Limb (tissue), 2 donors: ENCODE results near the gene CRIP3.

Experiments
- DNase-seq, 2 donors: peaks; one replicate each; pipeline ENCODE4 v3.0.0-alpha.2; 2016; ENCODE audit errors: extremely low spot score in 2 of 2

The CRIP3 gene

DNA sequence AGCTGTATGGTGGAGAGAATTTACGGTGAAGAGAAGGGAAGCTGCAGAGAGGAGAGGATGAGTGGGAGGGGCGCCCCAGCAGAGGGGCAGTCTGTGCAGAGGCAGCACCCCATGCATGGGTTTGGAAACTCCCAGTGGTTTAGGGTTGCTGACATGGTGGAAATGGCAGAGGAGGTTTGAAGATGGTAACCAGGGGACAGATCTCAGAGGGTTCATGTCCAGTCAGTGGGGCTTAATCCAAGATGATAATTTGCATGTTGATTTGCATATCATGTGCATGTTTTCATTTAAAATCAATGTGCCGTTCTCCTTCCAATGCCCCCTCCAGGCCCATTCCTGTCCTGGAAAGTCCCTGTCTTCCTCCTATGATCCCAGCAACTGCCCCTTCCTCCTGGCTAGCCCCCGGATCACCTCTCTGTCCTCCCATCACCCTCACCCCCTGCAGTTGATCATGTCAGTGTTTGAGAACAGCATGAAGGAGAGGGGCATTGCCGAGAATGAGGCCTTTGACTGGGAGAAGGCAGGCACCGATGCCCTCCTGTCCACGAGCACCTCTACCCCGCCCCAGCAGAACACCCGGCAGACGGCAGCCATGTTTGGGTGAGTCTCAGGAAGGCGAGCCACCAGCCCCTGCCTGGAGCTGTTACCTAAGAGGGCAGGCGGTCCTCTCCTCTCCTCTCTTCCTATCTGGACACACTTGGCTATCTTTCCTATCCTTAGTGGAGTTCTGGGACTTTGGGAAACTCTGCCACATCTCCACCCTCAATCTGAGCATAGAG lies 51.1 kb downstream of the CRIP3 start:
- no peak for DNase-seq

DNA sequence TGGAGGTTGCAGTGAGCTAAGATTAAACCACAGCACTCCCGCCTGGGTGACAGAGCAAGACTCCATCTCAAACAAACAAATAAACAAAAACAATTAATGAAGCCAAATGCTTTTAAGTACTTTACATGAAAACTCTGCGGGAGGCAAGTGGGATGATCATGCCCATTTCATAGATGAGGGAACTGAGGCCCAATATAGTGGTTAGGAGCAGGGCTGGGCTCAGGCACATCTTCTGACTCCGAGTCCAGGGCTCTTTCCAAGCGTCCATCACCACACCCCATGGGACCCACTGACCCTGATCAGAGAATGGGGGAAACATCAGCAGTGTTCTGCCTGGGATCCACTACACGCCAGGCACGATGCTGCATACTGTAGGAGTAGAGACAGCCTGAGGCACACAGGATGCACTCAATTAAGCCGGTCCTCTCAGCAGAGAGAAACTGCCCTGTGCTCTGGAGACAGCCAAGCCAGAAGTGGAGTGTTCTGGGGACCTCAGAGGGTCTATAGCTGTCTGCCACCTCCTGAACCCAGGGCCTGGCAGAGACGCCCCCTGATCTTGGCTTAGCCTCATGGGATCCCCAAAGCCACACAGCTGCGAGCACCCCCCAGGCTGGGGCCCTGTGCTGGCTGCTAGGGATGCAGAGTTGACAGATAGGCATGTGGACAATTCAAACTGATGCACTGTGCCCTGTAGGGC lies 51.8 kb downstream of the CRIP3 start:
- DNase-seq, result no peak
